GM12892 (cell line): Measurements from ENCODE around the gene TECRL.

Experiments used
- POLR2A ChIP-seq: IDR thresholded peaks from 2 replicates; pipeline ENCODE4 v1.6.1; 2011; ENCODE audit warnings: low read depth, low read length, control low read depth
- TAF1 ChIP-seq: IDR thresholded peaks from 2 replicates; pipeline ENCODE4 v1.6.1; 2011; ENCODE audit warnings: low read depth, mild to moderate bottlenecking, control low read depth, low read length, borderline replicate concordance

- TF ChIP-seq TAF1 (no peak), POLR2A (no peak)
Observed at GRCh38 chr4:64399313-64400109, 9.7 kb downstream of the TECRL start.
